MV-4-11 (cell line): ENCODE measurements around the gene TMC6.
A peak's percentile ranks its signal among the peaks of the same experiment; 100 is the strongest.

Experiments
- DNase-seq: peaks from one replicate; lab custom pipeline; 2025; lab: John Stamatoyannopoulos, UW

Gene TMC6

DNA sequence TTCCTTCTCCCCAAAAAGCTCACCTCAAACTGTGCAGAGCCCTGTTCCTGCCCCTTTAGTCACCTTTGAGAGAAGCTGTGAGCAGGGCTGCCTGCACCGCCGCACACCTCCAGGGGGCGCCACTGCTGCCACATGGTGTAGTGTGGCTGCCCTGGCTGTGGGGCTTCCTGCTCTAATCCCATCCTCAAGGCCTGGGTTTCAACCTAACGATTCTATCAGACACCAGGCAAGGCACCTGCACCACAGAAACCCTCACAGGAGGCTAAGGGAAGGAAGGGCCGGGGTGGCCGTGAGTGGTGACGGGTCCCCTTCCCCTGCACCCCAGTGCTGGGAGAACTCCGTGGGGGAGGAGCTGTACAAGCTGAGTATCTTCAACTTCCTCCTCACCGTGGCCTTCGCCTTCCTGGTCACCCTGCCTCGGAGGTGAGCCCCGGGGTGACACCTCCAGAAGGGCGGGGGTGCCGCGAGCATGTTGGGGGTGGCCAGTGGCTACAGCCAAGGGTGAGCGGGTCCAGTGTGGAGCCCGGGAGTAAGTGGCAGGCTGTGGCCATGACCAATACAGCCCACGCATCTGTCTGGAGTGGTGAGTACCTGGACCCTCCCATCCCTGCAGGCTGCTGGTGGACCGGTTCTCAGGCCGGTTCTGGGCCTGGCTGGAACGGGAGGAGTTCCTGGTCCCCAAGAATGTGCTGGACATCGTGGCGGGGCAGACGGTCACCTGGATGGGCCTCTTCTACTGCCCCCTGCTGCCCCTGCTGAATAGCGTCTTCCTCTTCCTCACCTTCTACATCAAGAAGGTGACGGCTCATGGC lies 9.0 kb upstream of the TMC6 start:
- DNase-seq, result peak; percentile 35

DNA sequence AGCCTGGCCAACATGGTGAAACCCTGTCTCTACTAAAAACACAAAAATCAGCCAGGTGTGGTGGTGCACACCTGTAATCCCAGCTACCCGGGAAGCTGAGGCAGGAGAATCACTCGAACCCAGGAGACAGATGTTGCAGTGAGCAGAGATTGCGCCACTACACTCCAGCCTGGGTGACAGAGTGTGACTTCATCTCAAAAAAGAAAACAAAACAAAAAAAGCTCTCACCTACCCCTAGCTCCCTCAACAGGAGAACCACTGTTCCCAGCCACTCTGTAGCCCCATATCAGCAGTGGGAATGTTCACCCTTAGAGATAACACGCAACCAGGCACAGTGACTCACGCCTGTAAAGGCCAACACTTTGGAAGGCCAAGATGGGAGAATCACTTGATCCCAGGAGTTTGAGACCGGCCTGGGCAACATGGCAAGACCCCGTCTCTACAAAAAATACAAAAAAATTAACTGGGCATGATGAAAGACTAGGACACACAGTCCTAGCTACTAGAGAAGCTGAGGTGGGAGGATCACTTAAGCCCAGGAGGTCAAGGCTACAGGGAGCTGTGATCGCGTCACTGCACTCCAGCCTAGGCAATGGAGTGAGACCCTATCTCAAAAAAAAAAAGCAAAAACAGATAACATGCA lies 7.4 kb upstream of the TMC6 start:
- DNase-seq, result no peak

DNA sequence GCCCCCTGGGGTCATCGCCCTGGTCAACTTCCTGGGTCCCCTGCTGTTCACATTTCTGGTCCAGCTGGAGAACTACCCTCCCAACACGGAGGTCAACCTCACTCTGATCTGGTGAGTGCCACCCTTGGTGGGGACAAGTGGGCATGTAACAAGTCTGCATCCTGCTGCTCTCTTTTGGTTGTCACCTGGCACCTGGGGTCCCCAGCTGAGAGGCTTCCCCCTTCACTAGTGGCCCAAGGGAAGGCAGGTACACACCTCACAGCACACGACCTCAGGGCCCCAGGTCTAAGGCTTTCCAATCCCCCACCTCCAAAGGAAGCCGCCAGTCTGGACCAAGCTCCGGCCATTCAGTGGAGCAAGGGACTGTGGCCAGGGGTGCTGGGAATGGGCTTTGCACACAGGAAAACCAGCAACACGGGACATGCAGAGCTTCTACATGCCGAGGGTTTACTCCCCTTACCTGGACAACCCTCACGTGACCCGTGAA lies 6.4 kb upstream of the TMC6 start:
- DNase-seq, result no peak

- peak; percentile 17 for DNase-seq
Observed at GRCh38 chr17:78133971-78134898, 5.7 kb upstream of the TMC6 start.

- no peak for DNase-seq
Observed at GRCh38 chr17:78133179-78133951, 4.8 kb upstream of the TMC6 start.

GRCh38 chr17:78132767-78133178 lies 4.2 kb upstream of the TMC6 start:
- DNase-seq, result no peak

DNA sequence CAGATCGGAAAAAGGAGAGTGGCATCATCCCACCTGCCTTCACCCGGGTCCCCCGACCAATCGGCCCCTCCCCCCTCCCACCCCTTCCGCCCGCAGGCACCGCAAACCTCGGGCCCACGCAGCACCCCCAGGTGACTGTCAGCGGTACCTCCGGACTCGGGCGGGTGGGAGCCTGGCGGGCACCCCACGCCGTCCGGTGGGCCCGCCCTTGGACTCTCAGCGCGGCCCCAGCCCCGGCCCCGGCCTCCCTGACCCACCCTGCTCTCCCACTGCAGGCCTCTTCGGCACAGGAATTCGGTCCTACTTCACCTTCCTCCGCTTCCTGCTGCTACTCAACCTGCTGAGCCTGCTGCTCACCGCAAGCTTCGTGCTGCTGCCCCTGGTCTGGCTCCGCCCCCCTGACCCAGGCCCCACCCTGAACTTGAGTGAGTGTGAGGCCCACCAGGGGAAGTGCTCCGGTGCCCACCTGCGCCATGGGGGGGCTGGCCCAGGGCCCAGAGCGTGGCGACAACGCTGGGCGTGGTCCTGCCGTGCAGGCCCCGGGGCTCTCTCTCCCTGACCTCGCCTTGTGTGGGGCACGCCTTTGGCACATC lies 3.6 kb upstream of the TMC6 start:
- no peak for DNase-seq

DNA sequence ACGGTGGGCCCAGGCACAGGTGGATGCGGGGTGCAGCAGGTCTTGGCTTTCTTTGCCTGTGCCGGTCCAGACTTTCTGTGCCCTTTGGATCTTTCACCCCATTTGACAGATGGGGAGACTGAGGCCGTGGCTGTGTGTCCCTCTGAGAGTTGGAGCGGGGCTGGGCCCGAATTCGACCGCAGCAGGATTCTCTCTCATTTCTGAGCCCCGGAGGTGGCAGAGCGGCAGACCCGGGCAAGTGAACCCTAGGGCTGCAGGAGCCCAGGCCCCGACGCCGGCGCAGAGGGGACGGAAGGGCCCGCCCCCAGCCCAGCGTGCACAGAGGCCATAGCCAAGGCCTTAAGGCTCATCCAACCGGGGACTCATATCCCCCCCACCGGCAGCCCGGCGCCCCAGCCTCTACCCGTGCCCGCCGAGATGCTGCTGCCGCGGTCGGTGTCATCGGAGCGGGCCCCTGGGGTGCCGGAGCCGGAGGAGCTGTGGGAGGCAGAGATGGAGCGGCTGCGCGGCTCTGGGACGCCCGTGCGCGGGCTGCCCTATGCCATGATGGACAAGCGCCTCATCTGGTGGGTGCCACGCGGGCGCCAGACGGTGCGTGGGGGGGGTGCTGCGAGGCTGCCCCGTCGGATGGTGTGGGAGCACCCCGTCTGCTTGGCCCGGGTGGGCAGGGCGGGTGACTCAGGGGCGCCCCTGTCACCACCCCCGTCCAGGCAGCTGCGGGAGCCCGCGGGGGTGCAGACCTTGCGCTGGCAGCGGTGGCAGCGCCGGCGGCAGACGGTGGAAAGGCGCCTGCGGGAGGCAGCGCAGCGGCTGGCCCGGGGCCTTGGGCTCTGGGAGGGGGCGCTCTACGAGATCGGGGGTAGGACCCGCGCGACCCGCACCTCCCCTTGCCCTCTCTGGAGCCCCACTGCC lies 2.9 kb upstream of the TMC6 start:
- DNase-seq, result peak; percentile 15

- peak; percentile 81 for DNase-seq
Observed at GRCh38 chr17:78130437-78131101, 2.0 kb upstream of the TMC6 start, which contains the start of gene TMC8. Gene TMC8, plus strand, starts transcription at chr17:78130771. Its CDS starts 818 bp downstream, at chr17:78131589.

DNA sequence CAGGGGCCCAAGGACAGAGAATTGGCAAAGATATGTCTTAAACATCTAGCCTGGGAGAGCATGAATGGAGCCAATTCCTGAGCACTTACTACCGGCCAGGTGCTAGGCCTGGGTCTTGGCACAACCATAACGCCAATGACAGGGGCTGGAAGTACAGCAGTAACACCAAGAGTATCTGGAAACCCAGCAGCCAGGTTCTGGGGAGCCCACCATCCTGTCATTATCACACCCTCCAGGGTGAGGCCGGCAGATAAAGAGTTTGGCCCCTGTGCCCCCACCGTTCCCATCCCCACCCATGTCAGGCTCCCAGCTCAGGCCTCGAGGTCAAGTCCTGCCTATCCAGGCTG lies 1.5 kb upstream of the TMC6 start:
- no peak for DNase-seq

DNA sequence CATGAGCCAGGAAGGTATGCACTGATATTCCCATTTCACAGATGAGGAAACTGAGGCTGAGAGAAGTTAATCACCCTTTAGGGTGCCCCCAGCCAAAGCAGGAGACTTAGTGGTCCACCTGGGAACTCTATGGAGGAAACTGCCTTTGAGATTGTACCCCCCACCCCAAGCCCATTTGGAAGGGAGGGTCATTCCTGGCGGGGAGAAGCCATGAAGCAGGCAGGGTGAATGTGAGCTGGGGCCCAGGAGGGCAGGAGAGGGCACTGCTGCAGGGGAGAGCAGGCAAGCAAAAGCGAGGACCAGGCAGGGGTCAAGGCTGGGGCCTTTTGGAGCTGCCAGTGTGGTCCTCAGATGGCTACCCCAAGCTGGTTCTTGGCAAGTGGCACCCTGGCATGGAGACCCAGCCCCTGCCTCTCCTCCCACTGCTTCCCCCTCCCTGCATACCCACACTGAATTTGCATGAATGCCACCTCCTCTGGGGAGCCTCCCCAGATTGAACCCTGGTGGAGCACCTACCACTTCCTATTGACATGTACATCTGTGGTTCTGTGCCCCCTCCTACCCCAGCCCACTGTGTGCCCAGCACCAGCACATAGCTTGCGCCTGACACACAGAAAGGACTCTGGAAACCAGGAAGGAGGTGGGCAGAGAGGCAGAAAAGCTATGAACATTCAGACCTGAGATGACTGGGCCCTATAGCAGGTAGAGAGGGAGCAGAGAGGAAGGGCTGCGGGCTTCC lies 965 bp upstream of the TMC6 start:
- DNase-seq, result peak; percentile 21

- no peak for DNase-seq
Observed at GRCh38 chr17:78127888-78128550, 536 bp downstream of the TMC6 start.

DNA sequence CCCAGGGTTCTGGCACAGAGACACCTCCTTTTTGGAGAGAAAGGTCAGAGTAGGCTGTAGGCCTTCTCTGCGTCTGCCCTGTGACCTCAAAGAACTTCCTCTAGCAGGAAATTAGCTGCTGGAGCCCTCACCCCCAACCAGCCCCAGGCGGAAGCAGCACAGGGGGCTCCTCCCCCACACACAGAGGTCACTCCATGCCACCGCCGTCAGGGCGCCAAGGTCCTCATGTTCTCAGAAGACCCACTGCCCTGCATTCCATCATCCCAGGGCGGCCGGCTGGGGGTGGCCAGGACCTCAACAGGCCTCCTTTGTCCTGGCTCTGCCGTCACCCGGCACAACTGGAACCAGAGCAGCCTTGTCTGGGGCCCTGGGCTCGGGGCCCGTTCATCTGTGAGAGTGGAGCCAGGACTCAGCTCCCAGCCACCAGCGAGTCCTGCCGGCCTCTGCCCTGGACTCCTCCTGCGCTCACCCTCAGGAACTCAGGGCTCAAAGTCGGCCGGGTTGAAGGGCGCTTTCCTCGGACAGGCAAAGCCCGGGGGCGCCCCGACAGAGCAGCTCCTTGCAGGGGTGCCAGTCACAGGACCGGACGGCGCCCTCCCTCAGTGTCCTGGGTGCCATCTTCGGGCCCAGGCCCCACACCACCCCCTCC lies 1.2 kb downstream of the TMC6 start:
- DNase-seq, result peak; percentile 86

GRCh38 chr17:78126895-78127238 lies 1.7 kb downstream of the TMC6 start:
- no peak for DNase-seq

DNA sequence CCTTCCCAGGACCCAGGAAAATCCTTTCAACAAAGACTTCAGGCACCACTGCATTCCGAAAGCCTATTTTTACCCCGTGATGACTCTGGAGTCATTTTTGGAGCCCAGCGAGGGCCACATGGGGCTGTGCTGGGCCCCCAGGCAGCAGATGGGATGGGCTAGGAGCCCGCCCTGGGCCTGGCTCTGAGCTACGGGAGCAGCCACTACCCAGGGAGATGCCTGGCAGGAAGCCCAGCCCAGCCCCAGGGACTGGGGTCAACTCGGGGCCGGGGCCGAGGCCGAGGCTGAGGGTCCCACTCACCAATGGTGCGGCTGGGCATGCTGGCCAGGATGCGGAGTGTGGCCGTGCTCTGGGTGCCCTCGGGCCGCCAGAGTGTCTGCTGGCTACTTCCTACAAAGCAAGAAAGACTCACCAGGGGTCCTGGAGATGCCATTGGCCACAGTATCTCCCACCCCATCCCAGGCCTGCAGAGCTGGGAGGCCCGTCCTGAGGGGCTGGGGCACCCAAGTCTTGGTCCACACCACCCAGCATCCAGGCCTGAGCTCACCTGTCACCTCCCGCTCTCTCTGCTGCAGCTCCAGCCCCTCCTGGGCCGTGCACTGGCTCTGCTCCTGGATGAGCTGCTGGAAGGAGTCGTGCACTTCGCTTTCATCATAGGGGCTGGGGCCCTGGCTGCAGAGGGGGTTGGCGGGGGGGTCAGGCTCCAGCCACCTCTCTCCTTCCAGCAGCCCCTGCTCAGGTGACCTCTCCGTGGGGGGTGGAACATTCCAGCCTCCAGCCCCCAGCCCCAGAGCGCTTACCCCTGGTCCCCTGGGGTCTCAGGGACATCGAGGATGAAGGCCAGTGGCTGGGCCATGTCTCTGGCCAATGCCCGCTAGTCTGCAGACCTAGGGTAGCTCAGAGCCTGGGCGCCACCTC lies 2.3 kb downstream of the TMC6 start:
- DNase-seq, result no peak

GRCh38 chr17:78125138-78125913 lies 3.2 kb downstream of the TMC6 start:
- DNase-seq, result no peak
